ENCODE data around the gene CLPTM1.

GRCh38 chr19:44975444-44975843 lies 20.3 kb downstream of the CLPTM1 start:
- TF ChIP-seq CTCF (IDR thresholded peaks at IDR 0.05; ENCODE audit: low read length), result no peak
- TF ChIP-seq EZH2 (IDR thresholded peaks at IDR 0.05; ENCODE audit: borderline replicate concordance, low read length), result no peak

Data from OCI-LY1 (cell line).